Skeletal muscle cell (primary cell): ENCODE results near the gene CRTAC1.

ENCODE experiments used
- DNase-seq: peaks from one replicate; pipeline ENCODE4 v3.0.0-alpha.2; 2010; ENCODE audit warnings: low read depth
- H3K4me3 ChIP-seq: 2 replicates; pipeline ENCODE4 v1.5.1; 2011; ENCODE audit warnings: low read depth, mild to moderate bottlenecking, control low read depth, low read length, moderate library complexity

CRTAC1 gene

GRCh38 chr10:97981816-97982215 lies 48.6 kb downstream of the CRTAC1 start:
- no peak overlapping the region for H3K4me3 ChIP-seq
- DNase-seq, result no peak

GRCh38 chr10:97977673-97978072 lies 52.7 kb downstream of the CRTAC1 start:
- DNase-seq, result no peak
- no peak overlapping the region for H3K4me3 ChIP-seq

GRCh38 chr10:97975598-97975997 lies 54.8 kb downstream of the CRTAC1 start:
- no peak for DNase-seq
- no peak overlapping the region for H3K4me3 ChIP-seq

GRCh38 chr10:97974526-97975525 lies 55.6 kb downstream of the CRTAC1 start:
- no peak overlapping the region for H3K4me3 ChIP-seq
- DNase-seq, result no peak

- no peak overlapping the region for H3K4me3 ChIP-seq
- no peak for DNase-seq
Measured at GRCh38 chr10:97974100-97974499, 56.3 kb downstream of the CRTAC1 start.

- DNase-seq, result no peak
- H3K4me3 ChIP-seq, result no peak overlapping the region
Measured at GRCh38 chr10:97969538-97970079, 60.8 kb downstream of the CRTAC1 start.

GRCh38 chr10:97964748-97965147 lies 65.7 kb downstream of the CRTAC1 start:
- no peak overlapping the region for H3K4me3 ChIP-seq
- DNase-seq, result no peak

- no peak overlapping the region for H3K4me3 ChIP-seq
Measured at GRCh38 chr10:97961945-97962344, 68.5 kb downstream of the CRTAC1 start.

GRCh38 chr10:97960269-97961056 lies 70.0 kb downstream of the CRTAC1 start:
- no peak for DNase-seq
- H3K4me3 ChIP-seq, result no peak overlapping the region

More at GRCh38 chr10:97961945-97962344, 68.5 kb downstream of the CRTAC1 start:
- no peak for DNase-seq

GRCh38 chr10:97949462-97949861 lies 81.0 kb downstream of the CRTAC1 start:
- H3K4me3 ChIP-seq, result no peak overlapping the region
- no peak for DNase-seq

- H3K4me3 ChIP-seq, result no peak overlapping the region
- DNase-seq, result no peak
Measured at GRCh38 chr10:97948822-97949221, 81.6 kb downstream of the CRTAC1 start.

GRCh38 chr10:97944772-97945171 lies 85.6 kb downstream of the CRTAC1 start:
- DNase-seq, result no peak
- no peak overlapping the region for H3K4me3 ChIP-seq

- DNase-seq, result no peak
- no peak overlapping the region for H3K4me3 ChIP-seq
Measured at GRCh38 chr10:97943294-97943693, 87.1 kb downstream of the CRTAC1 start.

GRCh38 chr10:97940534-97940933 lies 89.9 kb downstream of the CRTAC1 start:
- H3K4me3 ChIP-seq, result no peak overlapping the region
- no peak for DNase-seq

GRCh38 chr10:97939446-97939990 lies 90.9 kb downstream of the CRTAC1 start:
- H3K4me3 ChIP-seq, result no peak overlapping the region
- DNase-seq, result no peak

GRCh38 chr10:97937928-97938327 lies 92.5 kb downstream of the CRTAC1 start:
- H3K4me3 ChIP-seq, result no peak overlapping the region

GRCh38 chr10:97937054-97937453 lies 93.4 kb downstream of the CRTAC1 start:
- no peak for DNase-seq
- H3K4me3 ChIP-seq, result no peak overlapping the region

More at GRCh38 chr10:97937928-97938327, 92.5 kb downstream of the CRTAC1 start:
- DNase-seq, result no peak

GRCh38 chr10:97936126-97936525 lies 94.3 kb downstream of the CRTAC1 start:
- H3K4me3 ChIP-seq, result no peak overlapping the region
- no peak for DNase-seq

GRCh38 chr10:97932932-97933530 lies 97.4 kb downstream of the CRTAC1 start:
- no peak overlapping the region for H3K4me3 ChIP-seq
- DNase-seq, result no peak
